H1 (cell line): ENCODE data around the gene APOL5. TPM values are rescaled to one million over a fixed set of nuclear protein-coding genes. Genes with fewer than 3 reads are reported as not detected.

ENCODE experiments used
- CTCF ChIA-PET: fragments of 300-600 bp; sonication (Branson Sonifier 250); formaldehyde crosslinking; loops from one replicate; lab custom pipeline; 2021; ENCODE audit not compliant: partially characterized antibody; lab: Charles Lee
- POLR2A ChIA-PET: fragments of 300-600 bp; sonication (Branson Sonifier 250); formaldehyde crosslinking; loops from one replicate; lab custom pipeline; 2021; ENCODE audit warnings: inconsistent platforms; ENCODE audit not compliant: partially characterized antibody; lab: Charles Lee
- DNase-seq, 2 experiments: peaks; one replicate each; pipeline versions ENCODE4 v3.0.0 to v3.0.0-alpha.2; 2010 to 2022; ENCODE audit warnings: low spot score in 2 of 2, low read depth in 1 of 2, mixed read lengths in 1 of 2
- FAIRE-seq: peaks from 2 replicates; lab custom pipeline; 2011; peaks lifted over from hg19 to GRCh38; lab: Jason Lieb, UNC
- H2AFZ ChIP-seq: 2 replicates; pipeline ENCODE4 v1.8.1; 2012; ENCODE audit warnings: low read length, inconsistent platforms
- H2AK5ac ChIP-seq: 2 replicates; pipeline ENCODE4 v1.6.1; 2013; ENCODE audit warnings: low read depth, low read length
- H2BK120ac ChIP-seq: replicated peaks from 2 replicates; pipeline ENCODE3; 2013; ENCODE audit warnings: low read depth, low read length, inconsistent platforms
- H2BK12ac ChIP-seq: 2 replicates; pipeline ENCODE4 v1.6.1; 2013; ENCODE audit warnings: low read depth, low read length
- H2BK15ac ChIP-seq: 2 replicates; pipeline ENCODE4 v1.6.1; 2013; ENCODE audit warnings: low read length
- H2BK20ac ChIP-seq: 2 replicates; pipeline ENCODE4 v1.6.1; 2013; ENCODE audit warnings: low read length
- H2BK5ac ChIP-seq: 2 replicates; pipeline ENCODE4 v1.6.1; 2013; ENCODE audit warnings: low read depth, low read length
- H3K14ac ChIP-seq: 2 replicates; pipeline ENCODE4 v1.6.1; 2013; ENCODE audit warnings: inconsistent platforms; ENCODE audit not compliant: insufficient read length
- H3K18ac ChIP-seq: 2 replicates; pipeline ENCODE4 v1.6.1; 2013; ENCODE audit warnings: low read length; ENCODE audit errors: extremely low read depth
- H3K23ac ChIP-seq: 2 replicates; pipeline ENCODE4 v1.6.1; 2013; ENCODE audit warnings: inconsistent platforms; ENCODE audit not compliant: insufficient read length
- H3K23me2 ChIP-seq: 2 replicates; pipeline ENCODE4 v1.6.1; 2013; ENCODE audit warnings: low read depth, low read length
- H3K27ac ChIP-seq: 2 replicates; pipeline ENCODE4 v1.6.1; 2011; ENCODE audit warnings: low read depth, low read length, inconsistent platforms
- H3K27me3 ChIP-seq, 4 experiments: replicated peaks in 1 of 4; 1 replicate in 1 of 4; 2 replicates in 3 of 4; pipeline versions ENCODE4 v1.6.1 to v1.8.1; 2011 to 2013; ENCODE audit warnings: low read length in 3 of 4, mild to moderate bottlenecking in 3 of 4, inconsistent platforms in 2 of 4, mixed read lengths in 2 of 4, moderate library complexity in 1 of 4; ENCODE audit not compliant: control insufficient read depth in 3 of 4, insufficient read depth in 3 of 4; ENCODE audit errors: extremely low read depth in 1 of 4
- H3K36me3 ChIP-seq, 4 experiments: 2 replicates each; pipeline versions ENCODE4 v1.6.1 to v1.8.1; 2011 to 2013; ENCODE audit warnings: mild to moderate bottlenecking in 4 of 4, low read length in 3 of 4, moderate library complexity in 2 of 4, control low read depth in 1 of 4, inconsistent platforms in 1 of 4; ENCODE audit not compliant: insufficient read depth in 4 of 4, control insufficient read depth in 2 of 4
- H3K4ac ChIP-seq: replicated peaks from 2 replicates; pipeline ENCODE3; 2013; ENCODE audit warnings: low read length, low read depth, mixed read lengths, inconsistent platforms; ENCODE audit not compliant: insufficient read length
- H3K4me1 ChIP-seq, 4 experiments: replicated peaks in 1 of 4; 1 replicate in 1 of 4; 2 replicates in 3 of 4; pipeline versions ENCODE4 v1.6.1 to v1.8.1; 2011 to 2013; ENCODE audit warnings: low read length in 3 of 4, inconsistent platforms in 2 of 4, mixed read lengths in 1 of 4; ENCODE audit not compliant: insufficient read depth in 4 of 4, control insufficient read depth in 3 of 4
- H3K4me2 ChIP-seq, 2 experiments: 2 replicates each; pipeline versions ENCODE4 v1.6.1 to v1.8.1; 2011 to 2013; ENCODE audit warnings: low read depth in 2 of 2, low read length in 2 of 2, control low read depth in 1 of 2, inconsistent platforms in 1 of 2, mild to moderate bottlenecking in 1 of 2; ENCODE audit not compliant: insufficient read depth in 1 of 2
- H3K4me3 ChIP-seq, 4 experiments: fragments of 200-600, 300-600 bp in 1 of 4; sonication (generic), shearing (Covaris generic), sonication (Bioruptor Twin) in 1 of 4; 2 replicates each; pipeline versions ENCODE4 v1.5.1 to v1.8.1; 2011 to 2016; ENCODE audit warnings: low read length in 4 of 4, low read depth in 3 of 4, control low read depth in 2 of 4, inconsistent platforms in 2 of 4, mild to moderate bottlenecking in 2 of 4, mixed read lengths in 1 of 4, moderate library complexity in 1 of 4; ENCODE audit not compliant: insufficient read depth in 2 of 4; ENCODE audit errors: extremely low read depth in 1 of 4
- H3K56ac ChIP-seq: replicated peaks from 2 replicates; pipeline ENCODE3; 2013; ENCODE audit warnings: low read depth, mild to moderate bottlenecking, mixed read lengths, low read length, inconsistent platforms; ENCODE audit not compliant: insufficient read length
- H3K79me1 ChIP-seq: 2 replicates; pipeline ENCODE4 v1.6.1; 2013; ENCODE audit warnings: low read depth, low read length, control low read depth
- H3K79me2 ChIP-seq, 2 experiments: 2 replicates each; pipeline versions ENCODE4 v1.6.1 to v1.8.1; 2012 to 2013; ENCODE audit warnings: low read length in 2 of 2, mild to moderate bottlenecking in 2 of 2, inconsistent platforms in 1 of 2; ENCODE audit not compliant: insufficient read depth in 2 of 2, control insufficient read depth in 1 of 2
- H3K9ac ChIP-seq, 4 experiments: replicated peaks in 1 of 4; 1 replicate in 1 of 4; 2 replicates in 3 of 4; pipeline versions ENCODE4 v1.6.1 to v1.8.1; 2011 to 2013; ENCODE audit warnings: low read depth in 3 of 4, low read length in 3 of 4, control low read depth in 2 of 4, mild to moderate bottlenecking in 2 of 4, moderate library complexity in 2 of 4, inconsistent platforms in 1 of 4; ENCODE audit errors: extremely low read depth in 1 of 4
- H3K9me3 ChIP-seq, 2 experiments: 2 replicates each; pipeline versions ENCODE4 v1.6.1 to v1.8.1; 2012 to 2013; ENCODE audit warnings: mild to moderate bottlenecking in 2 of 2, moderate library complexity in 2 of 2, control low read depth in 1 of 2, inconsistent platforms in 1 of 2, low read depth in 1 of 2, low read length in 1 of 2, mixed read lengths in 1 of 2; ENCODE audit not compliant: insufficient read depth in 2 of 2
- H4K20me1 ChIP-seq, 2 experiments: replicated peaks in 1 of 2; 2 replicates each; pipeline versions ENCODE3 to v1.8.1; 2011 to 2013; ENCODE audit warnings: inconsistent platforms in 2 of 2, low read length in 2 of 2, mild to moderate bottlenecking in 1 of 2; ENCODE audit not compliant: insufficient read depth in 2 of 2, control insufficient read depth in 1 of 2
- H4K5ac ChIP-seq: 2 replicates; pipeline ENCODE4 v1.6.1; 2013; ENCODE audit warnings: low read length, low read depth, mixed read lengths, inconsistent platforms; ENCODE audit not compliant: insufficient read length
- H4K8ac ChIP-seq: 2 replicates; pipeline ENCODE4 v1.8.0; 2013; ENCODE audit warnings: mild to moderate bottlenecking, moderate library complexity, low read length, inconsistent platforms; ENCODE audit not compliant: insufficient read depth; ENCODE audit errors: extremely low read depth
- H4K91ac ChIP-seq: replicated peaks from 2 replicates; pipeline ENCODE3; 2013; ENCODE audit warnings: low read length, mixed read lengths, inconsistent platforms; ENCODE audit not compliant: insufficient read length
- BACH1 ChIP-seq: IDR thresholded peaks from 2 replicates; pipeline ENCODE4 v1.6.1; 2012; ENCODE audit warnings: low read length, improper control_type of control experiment
- CTBP2 ChIP-seq: IDR thresholded peaks from 2 replicates; pipeline ENCODE4 v1.7.0; 2011; ENCODE audit warnings: borderline replicate concordance, mild to moderate bottlenecking, moderate library complexity, mixed read lengths, low read length; ENCODE audit not compliant: insufficient read depth, insufficient read length
- FOSL1 ChIP-seq: IDR thresholded peaks from 2 replicates; pipeline ENCODE4 v1.6.1; 2011; ENCODE audit warnings: mild to moderate bottlenecking, low read depth, low read length, moderate library complexity; ENCODE audit not compliant: insufficient read depth
- POU5F1 ChIP-seq: IDR thresholded peaks from 2 replicates; pipeline ENCODE4 v1.6.1; 2011; ENCODE audit warnings: low read depth, mild to moderate bottlenecking, low read length, moderate library complexity
- SP2 ChIP-seq: IDR thresholded peaks from 2 replicates; pipeline ENCODE4 v1.6.1; 2012; ENCODE audit warnings: mild to moderate bottlenecking, low read length, inconsistent platforms
- YY1 ChIP-seq: IDR thresholded peaks from 2 replicates; pipeline ENCODE4 v1.6.1; 2011; ENCODE audit warnings: low read depth, mild to moderate bottlenecking, low read length
- WGBS, 2 experiments: shearing (Covaris generic) in 1 of 2; methylation state at CpG; one replicate each; pipeline versions ENCODE4 v1.1.6 to v1.1.7; 2013 to 2015; ENCODE audit warnings: low lambda C conversion rate in 2 of 2, mixed read lengths in 2 of 2, inconsistent platforms in 1 of 2, low coverage in 1 of 2, missing lambda C conversion rate in 1 of 2; ENCODE audit not compliant: insufficient replicate concordance in 2 of 2, insufficient coverage in 1 of 2, insufficient read length in 1 of 2; ENCODE audit errors: extremely low coverage in 1 of 2, missing lambda C conversion rate in 1 of 2; 5-methylcytosine and 5-hydroxymethylcytosine counted together
- polyA plus RNA-seq, 7 experiments: library from polyadenylated mRNA; depleted of rRNA in 3 of 7; stranded (reverse) in 5 of 7; unstranded in 2 of 7; fragments of >200 nt in 5 of 7; fragments of 200-250 nt in 2 of 7; gene quantifications; 1 replicate in 5 of 7; 2 replicates in 1 of 7; 4 replicates in 1 of 7; pipeline versions ENCODE4 v1.2.1 to v1.2.3, GENCODE V29; 2011 to 2013; ENCODE audit warnings: missing spikeins in 2 of 7, mixed read lengths in 2 of 7
- total RNA-seq: library from RNA; stranded (reverse); fragmentation: NEBNext Ultra II Directional; extraction: Animal tissue kit (Norgen Biotek cat#: 25700); gene quantifications from 2 replicates; pipeline ENCODE4 v1.2.1, GENCODE V29; 2021

The APOL5 gene
- total and polyA plus RNA-seq, 2 of the 8 experiments (the other 6 are each of a cell fraction or from before 2014, with no cell fraction given), result not detected

DNA sequence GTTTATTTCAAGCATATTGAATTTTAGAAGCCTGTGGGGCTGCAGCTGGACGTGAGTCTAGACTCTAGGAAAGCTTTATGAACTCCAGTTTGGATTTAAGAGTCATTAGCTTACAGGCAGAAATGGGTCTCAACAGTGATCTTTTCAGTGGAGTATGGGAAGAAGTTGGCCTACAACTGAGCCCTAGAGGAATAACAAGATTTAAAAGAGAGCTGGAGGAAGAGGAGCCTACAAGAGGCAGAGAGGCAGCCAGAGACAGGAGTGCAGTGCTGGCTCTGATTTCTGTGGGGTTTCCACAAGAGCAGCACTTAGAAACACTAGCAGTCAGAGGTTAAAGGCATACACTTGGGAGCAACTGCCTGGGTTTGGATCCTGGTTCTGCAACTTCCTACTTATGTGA lies 17.9 kb downstream of the APOL5 start:
- ChIA-PET POLR2A (interaction anchor here (1.8 kb wide), 1 partner anchor 15 kb away, joined by 8 read pairs; no protein-coding TSS in a partner anchor), CTCF (interaction anchor here (0.7 to 1.6 kb wide), 6 partner anchors 10 to 389 kb away, joined by 3 to 6 read pairs (median 3); no protein-coding TSS in a partner anchor)
- Histone ChIP-seq H4K5ac (no peak overlapping the region), H3K23me2 (0 out of 2 replicates have a peak, but pooled peaks cover 3% of the 10 kb centered on the region), H3K9ac (no peak overlapping the region), H3K79me2 (no peaks in the 10 kb centered on the region), H3K14ac (no peak overlapping the region), H2BK15ac (no peak overlapping the region), H3K36me3 (peaks cover 0 to 8% (median 3%) of the 10 kb centered on the region in 4 experiments; a peak in 3 of 8 replicates), H4K91ac (no peak overlapping the region), H3K18ac (no peak overlapping the region), H4K20me1 (no peaks in the 10 kb centered on the region), H2BK12ac (no peak overlapping the region), H3K27ac (no peak overlapping the region), H2BK5ac (no peak overlapping the region), H2BK20ac (no peak overlapping the region), H3K4me3 (no peak overlapping the region), H3K4me1 (no peaks in the 10 kb centered on the region), H3K79me1 (no peaks in the 10 kb centered on the region), H2AK5ac (no peak overlapping the region), H2AFZ (no peak overlapping the region), H2BK120ac (no peak overlapping the region), H4K8ac (no peak overlapping the region), H3K4me2 (no peak overlapping the region), H3K9me3 (peaks cover 3 to 8% of the 10 kb centered on the region in 2 experiments; a peak in 3 of 4 replicates), H3K56ac (no peak overlapping the region), H3K4ac (no peak overlapping the region), H3K27me3 (no peaks in the 10 kb centered on the region), H3K23ac (no peak overlapping the region)
- TF ChIP-seq YY1 (no peak), SP2 (no peak), POU5F1 (no peak), CTBP2 (no peak), BACH1 (no peak), FOSL1 (no peak)
- WGBS, 2 experiments, result 85% methylated on average over 1 of the region's 1 CpG; no CpG with 5 or more reads in 1 of the 2 experiments
- no peak for DNase-seq
- no peak for FAIRE-seq
